Fibroblast of mammary gland (primary cell): ENCODE data around the gene DNAJC27.

ENCODE experiments used
- DNase-seq: peaks from one replicate; pipeline ENCODE4 v3.0.0-alpha.2; 2010; ENCODE audit warnings: low read depth
- H3K4me3 ChIP-seq: 2 replicates; pipeline ENCODE4 v1.5.1; 2011; ENCODE audit warnings: low read depth, mild to moderate bottlenecking, low read length, moderate library complexity; ENCODE audit not compliant: control insufficient read depth
- TF ChIP-seq, protein P1 (sequence below): conservative IDR thresholded peaks from 2 replicates; pipeline ENCODE4 v1.5.1; 2011; ENCODE audit warnings: low read depth, low read length, inconsistent platforms; ENCODE audit not compliant: control insufficient read depth, insufficient read depth

Gene DNAJC27

DNA sequence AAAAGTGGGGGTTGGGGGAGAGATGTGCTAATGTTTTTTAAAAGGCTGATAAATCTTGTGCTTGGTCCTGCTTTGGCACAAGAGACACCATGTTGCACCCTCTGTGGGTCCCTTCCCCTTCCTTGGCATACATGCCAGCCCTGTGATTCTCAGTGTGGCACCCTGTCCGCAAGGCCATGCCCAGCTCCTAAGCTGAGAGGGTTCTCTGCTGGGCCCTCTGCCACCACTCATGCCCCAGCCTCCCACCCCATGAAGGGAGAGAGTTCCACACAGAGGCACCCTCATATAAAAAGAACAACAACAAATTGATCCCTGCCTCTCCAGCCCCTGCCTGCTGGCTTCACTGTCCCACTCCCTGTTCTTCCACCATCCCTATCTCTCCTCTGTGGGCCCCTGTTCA, 49.2 kb downstream of the DNAJC27 start:
- TF ChIP-seq, protein P1, sequence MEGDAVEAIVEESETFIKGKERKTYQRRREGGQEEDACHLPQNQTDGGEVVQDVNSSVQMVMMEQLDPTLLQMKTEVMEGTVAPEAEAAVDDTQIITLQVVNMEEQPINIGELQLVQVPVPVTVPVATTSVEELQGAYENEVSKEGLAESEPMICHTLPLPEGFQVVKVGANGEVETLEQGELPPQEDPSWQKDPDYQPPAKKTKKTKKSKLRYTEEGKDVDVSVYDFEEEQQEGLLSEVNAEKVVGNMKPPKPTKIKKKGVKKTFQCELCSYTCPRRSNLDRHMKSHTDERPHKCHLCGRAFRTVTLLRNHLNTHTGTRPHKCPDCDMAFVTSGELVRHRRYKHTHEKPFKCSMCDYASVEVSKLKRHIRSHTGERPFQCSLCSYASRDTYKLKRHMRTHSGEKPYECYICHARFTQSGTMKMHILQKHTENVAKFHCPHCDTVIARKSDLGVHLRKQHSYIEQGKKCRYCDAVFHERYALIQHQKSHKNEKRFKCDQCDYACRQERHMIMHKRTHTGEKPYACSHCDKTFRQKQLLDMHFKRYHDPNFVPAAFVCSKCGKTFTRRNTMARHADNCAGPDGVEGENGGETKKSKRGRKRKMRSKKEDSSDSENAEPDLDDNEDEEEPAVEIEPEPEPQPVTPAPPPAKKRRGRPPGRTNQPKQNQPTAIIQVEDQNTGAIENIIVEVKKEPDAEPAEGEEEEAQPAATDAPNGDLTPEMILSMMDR: no peak
- no peak for DNase-seq
- H3K4me3 ChIP-seq: no peak overlapping the region

DNA sequence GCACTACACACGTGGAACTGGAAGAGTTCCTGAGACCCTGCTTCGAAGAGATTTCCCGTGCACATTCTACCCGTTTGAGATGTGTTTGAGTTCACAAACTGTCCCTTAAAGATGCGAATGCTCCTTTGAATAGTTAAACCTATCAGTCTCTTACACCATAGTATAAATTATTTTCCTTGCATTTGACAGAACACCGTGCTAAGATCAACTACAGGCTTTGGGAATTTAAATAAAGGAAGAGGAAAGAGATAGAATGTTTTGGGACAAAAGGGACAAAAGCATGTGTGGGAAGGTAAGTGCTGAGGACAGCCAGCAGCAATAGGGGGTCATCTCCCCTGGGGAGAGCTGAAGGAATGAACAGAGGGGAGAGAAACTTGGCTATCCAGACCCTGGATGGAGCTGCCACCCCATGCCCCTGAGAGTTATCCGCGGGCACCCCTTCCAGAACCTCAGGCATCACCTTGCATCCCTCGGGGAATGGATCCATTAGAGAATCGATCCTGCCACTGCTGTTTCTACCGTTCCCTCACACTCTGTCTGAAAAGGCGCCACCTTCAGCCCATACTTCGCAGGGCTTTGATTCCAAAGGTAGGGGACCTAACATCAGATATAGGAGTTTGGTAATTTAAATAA, 50.8 kb downstream of the DNAJC27 start:
- H3K4me3 ChIP-seq: peak overlapping the region; percentile 41
- TF ChIP-seq, protein P1: peak; percentile 31
- DNase-seq: no peak

DNA sequence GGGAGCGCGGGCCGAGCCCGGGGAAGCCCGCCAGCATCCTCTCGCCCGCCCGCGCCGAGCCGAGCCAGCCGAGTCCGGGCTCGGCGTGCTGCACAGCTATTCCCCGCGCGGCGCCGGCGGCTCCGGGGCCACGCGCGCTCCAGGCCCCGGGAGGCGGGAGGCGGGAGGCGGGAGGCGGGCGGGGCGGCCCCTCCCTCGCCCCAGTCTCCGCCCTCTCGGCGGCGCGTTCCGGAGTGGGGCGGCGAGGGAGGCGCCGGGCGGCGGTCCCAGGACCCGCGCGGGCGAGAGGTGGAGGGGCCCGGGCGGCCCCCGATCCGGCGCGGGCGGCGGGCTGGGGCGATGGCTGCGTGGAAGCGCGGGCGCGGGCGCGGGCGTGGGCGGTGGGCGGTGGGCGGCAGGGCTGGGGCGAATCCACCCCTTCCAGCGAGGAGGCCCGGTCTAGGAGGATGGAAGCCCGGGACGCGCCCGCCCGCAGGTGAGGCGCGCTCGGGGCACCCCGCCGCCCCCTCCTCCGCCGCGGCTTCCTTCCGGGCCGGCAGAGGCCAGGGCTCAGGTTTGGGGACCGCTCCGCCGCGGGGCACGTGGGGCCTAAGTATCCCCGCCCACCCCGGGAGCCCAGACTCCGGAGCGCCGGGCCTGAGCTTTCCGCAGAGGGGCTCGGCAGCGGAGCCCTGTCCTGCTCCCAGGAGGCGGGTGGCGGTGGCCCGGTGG, 51.5 kb downstream of the DNAJC27 start, which contains the start of gene ADCY3:
Gene ADCY3, minus strand, starts transcription at position 140 of the 711 bp plus-strand sequence. CDS start 1,250 bp downstream, outside the sequence.
- TF ChIP-seq, protein P1: no peak
- peak within 1 kb of the TSS; percentile 62 for H3K4me3 ChIP-seq
- no peak for DNase-seq

DNA sequence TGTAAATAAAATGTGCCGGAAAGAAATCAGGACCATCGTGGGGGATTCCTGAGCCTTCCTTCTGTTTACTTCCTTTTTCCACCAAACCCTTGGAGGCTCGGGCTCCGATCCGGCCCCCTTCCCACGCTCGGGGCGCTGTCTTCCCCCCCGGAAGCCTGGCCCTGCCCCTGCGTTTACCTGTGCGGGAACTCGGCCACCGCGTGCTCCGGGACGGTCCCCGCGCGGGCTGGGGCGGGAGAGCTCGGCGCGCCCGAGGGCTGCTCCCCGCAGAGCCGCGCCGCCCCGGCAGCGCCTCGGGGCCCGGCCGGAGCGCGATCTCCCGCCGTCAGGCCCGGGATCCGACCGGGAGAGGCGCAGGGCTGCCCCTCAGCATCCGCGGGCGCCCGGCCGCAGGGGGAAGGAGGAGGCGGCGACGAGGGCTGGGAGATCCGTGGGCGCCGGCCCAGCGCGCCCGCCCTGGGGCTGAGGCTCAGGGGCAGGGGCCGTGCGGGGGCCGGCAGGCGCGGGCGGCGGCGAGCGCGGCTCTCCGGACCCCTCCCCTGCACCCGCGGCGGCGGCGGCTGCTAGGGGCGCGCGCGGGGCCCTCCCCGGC, 52.2 kb downstream of the DNAJC27 start:
- H3K4me3 ChIP-seq: peak overlapping the region; percentile 62
- no peak for DNase-seq
- TF ChIP-seq, protein P1: no peak

DNA sequence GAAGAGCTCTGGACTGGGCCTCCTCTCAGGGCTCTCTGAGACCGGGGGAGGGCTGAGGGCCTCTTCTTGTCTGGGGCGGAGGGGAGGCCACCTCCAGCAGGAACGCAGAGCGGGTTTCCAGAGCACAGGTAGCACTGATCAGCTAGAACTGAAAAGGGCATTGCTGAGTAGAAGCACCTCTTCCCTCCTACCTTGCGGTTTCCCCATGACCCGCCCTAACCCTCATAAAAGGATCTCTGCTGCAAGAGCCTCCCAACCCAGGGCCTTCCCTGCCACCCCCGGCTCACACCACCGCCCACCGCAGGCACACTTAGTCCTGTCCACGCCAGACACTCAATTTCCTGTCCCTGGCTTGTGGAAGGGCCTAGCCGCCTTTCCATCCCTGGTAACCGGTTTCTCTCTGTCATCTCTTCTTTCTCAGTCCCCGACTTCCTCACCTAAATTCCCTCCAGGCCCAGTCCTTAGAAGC, 52.7 kb downstream of the DNAJC27 start:
- TF ChIP-seq, protein P1: no peak
- DNase-seq: no peak
- peak overlapping the region; percentile 62 for H3K4me3 ChIP-seq

DNA sequence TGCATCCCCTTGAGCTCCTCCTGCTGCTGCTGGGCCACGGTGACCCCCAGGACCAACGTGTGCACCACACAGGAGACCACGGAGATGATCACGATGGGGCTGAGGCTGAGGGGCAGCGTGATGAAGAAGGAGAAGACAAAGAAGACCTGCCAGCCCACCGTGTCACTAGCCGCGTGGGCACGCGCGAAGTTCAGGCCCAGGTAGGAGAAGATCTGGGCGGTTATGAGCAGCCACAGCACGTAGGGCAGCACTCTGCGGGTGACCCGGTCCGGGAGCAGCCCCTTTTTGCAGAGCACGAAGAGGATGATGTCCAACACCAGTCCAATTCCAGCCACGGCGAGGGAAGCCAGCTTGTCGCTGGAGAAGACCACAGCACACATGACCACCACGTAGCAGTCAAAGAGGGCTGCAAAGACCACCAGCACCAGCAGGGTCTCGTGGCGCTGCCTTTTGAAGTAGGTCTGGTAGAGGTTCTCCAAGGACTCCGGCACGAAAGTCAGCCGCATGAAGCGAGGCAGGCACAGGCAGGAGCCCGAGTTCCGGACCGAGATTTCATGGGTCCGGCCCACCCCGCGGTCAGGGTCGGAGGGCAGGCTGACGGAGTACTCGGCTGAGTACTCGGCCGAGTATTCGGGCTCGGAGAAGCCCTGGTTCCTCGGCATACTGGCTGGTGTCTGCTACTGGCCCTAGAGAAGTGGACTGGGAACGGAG, 53.3 kb downstream of the DNAJC27 start:
- TF ChIP-seq, protein P1: no peak
- no peak for DNase-seq
- peak overlapping the region; percentile 62 for H3K4me3 ChIP-seq
